GM13977 (cell line): Measurements from ENCODE around the gene ARFIP2.

Experiments
- DNase-seq: peaks from one replicate; pipeline ENCODE4 v3.0.0; 2012; ENCODE audit warnings: low spot score
- in situ Hi-C: fragments of 300-500 bp; cut with MboI; formaldehyde crosslinking; loops from one replicate; pipeline ENCODE4 v1.12.0; 2022; ENCODE audit warnings: low sequenced_read_pairs, low pct_unique_long_range_greater_than_20kb, mixed read lengths, inconsistent platforms; ENCODE audit not compliant: unreplicated experiment
- TF ChIP-seq, protein P1 (sequence below): IDR thresholded peaks from 2 replicates; pipeline ENCODE4 v1.5.1; 2012; ENCODE audit warnings: mild to moderate bottlenecking, control low read depth; ENCODE audit not compliant: insufficient read depth; ENCODE audit errors: extremely low read depth, missing control alignments

Gene ARFIP2

DNA sequence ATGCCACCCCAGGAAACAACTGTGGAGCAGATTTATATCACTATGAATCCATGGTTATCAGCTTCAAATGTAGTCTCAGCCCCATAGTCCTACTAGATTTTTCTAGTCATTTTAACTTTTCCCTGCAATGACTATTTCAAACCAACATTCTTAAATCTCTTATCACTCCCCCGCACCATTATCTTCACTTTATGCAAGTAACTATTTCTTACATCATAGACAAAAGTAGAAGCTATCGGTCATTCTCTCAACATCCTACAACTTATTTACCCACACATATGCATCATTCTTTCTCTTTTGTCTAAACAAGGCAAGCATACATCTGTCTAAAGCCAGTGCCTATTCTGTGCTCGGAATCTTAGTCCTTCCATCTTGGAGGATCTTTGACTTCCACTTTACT is 4.5 kb upstream of the ARFIP2 start:
- TF ChIP-seq, protein P1, sequence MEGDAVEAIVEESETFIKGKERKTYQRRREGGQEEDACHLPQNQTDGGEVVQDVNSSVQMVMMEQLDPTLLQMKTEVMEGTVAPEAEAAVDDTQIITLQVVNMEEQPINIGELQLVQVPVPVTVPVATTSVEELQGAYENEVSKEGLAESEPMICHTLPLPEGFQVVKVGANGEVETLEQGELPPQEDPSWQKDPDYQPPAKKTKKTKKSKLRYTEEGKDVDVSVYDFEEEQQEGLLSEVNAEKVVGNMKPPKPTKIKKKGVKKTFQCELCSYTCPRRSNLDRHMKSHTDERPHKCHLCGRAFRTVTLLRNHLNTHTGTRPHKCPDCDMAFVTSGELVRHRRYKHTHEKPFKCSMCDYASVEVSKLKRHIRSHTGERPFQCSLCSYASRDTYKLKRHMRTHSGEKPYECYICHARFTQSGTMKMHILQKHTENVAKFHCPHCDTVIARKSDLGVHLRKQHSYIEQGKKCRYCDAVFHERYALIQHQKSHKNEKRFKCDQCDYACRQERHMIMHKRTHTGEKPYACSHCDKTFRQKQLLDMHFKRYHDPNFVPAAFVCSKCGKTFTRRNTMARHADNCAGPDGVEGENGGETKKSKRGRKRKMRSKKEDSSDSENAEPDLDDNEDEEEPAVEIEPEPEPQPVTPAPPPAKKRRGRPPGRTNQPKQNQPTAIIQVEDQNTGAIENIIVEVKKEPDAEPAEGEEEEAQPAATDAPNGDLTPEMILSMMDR = no peak
- in situ Hi-C loops = no loop called here

DNA sequence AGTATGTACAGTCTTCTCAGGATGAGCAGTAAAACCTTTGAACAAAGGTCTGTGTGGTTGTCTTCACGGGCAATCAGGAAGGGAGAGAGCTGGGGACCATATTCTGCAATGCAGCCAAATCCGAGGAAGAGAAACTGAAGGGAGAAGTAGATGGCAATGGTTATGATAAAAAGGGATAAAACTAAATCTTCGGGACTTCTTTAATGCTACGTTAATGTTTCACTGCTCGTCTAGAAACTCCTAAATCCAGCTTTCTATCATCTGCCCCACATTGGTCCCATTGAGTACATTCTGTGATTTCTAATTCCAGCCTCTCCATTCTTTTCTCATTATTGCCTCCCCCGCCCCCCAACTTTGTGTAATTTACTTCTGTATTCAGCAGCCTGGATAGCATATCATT is 1.9 kb upstream of the ARFIP2 start:
- no peak for DNase-seq
- TF ChIP-seq, protein P1 = no peak
- in situ Hi-C loops = no loop called here

More for the DNA sequence above, 4.5 kb upstream of the ARFIP2 start:
- no peak for DNase-seq

DNA sequence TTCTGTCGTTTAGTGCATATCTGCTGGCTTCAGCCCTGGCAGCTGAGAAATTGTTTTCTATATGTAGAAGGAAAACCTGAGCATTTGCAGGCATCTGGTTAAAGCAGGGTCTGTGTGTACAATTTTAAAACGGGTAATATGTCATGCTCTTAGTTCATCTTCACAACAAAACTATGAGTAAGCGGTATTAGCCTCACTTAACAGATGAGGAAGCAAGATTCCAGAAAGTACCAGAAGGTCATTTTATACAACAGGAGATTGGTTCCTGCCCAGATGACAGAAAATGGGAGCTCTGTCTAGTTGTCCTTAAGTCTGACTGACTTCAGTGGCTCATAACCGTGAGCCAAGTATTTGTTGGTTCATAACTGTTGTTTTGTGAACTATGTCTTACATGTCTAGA is 1.3 kb upstream of the ARFIP2 start:
- in situ Hi-C loops = no loop called here
- no peak for DNase-seq
- TF ChIP-seq, protein P1 = no peak

DNA sequence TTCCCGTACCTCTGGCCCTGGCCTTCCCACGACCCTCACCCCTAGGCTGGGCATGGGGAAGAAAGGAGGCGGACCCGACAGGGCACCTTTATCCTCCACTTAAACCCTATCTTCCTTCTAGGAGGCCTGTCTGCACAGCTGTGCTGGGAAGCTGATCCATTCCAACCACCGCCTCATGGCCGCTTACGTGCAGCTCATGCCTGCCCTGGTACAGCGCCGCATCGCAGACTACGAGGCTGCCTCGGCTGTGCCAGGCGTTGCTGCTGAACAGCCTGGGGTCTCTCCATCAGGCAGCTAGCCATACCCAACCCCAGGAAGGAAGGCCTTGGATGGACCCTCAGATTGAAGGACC is 769 bp upstream of the ARFIP2 start:
- no peak for DNase-seq
- TF ChIP-seq, protein P1 = no peak
- in situ Hi-C loops = no loop called here

DNA sequence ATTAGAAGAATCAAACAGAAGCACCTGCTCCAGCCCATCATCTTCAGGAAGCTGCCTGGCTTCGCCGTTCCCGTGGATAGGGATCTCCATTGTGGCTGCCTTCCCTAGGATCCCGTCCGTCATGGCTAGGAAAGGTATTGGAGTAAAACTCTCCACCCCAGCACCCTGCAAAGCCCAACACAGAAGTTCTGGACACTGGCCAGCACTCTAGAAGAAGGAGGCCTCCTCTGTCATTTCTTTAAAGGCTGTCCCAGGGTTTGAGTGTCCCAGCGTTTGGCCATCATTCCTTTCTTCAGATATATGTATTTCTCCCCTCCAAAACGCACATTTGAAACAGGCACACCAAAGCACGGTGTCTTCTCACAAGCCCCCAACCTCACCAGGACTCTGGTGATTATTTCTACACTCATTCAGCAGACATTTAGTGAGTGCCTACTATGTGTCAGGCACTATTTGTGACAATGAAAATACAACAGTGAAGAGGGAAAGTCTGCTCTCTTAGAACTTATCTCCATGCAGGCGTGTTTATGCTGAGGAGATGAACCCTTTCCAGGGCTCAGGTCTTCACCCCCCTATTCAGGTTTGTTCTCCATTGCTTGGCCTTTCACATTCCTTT is 724 bp downstream of the ARFIP2 start:
- DNase-seq = no peak
- in situ Hi-C loops = no loop called here
- TF ChIP-seq, protein P1 = no peak

DNA sequence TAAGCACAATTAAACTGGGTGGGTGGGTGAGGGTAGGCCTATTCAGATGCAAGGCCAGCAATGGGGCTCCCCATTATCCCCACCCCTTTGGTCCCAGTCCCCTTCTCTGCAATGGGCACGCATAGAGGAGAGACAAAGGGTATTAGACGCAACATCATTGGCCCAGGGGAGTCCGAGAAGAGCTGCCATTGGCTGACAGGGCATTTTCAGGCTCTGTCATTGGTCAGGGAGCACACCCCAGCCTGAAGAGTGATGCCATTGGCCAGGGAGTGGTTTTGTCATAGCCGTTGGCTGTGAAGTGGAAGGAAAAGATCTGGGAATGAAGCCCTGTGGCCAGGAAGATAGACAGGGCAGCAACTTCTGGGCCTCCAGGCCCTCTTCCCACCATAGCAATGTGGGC is 4.6 kb downstream of the ARFIP2 start:
- in situ Hi-C loops = no loop called here
- TF ChIP-seq, protein P1 = no peak

DNA sequence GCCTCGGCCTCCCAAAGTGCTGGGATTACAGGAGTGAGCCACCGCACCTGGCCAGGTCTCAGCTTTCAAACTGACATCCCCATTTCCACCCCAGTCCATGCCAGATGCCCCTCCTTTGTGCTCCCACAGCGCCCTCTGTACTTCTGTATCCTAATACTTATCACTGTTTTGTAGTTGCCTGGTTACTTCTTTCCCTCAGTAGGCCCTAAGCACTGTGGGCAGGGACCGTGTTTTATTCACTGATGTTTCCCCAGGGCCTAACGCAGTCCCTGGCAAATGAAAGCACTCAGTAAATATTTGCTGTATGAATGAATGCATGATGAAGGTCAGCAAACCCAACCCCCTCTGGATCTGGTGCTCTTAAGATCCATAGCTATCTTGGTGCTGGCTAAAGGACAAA is 5.2 kb downstream of the ARFIP2 start:
- TF ChIP-seq, protein P1 = no peak
- in situ Hi-C loops = no loop called here
- no peak for DNase-seq

More for the DNA sequence above, 4.6 kb downstream of the ARFIP2 start:
- DNase-seq = no peak
